ENCODE measurements around the gene MYH8. TPM values are rescaled to one million over a fixed set of nuclear protein-coding genes. Genes with fewer than 3 reads are reported as not detected.
A peak's percentile ranks its signal among the peaks of the same experiment; 100 is the strongest.

The MYH8 gene
- total and polyA plus RNA-seq, 2 experiments from 2014 or later, result not detected

GRCh38 chr17:10417431-10417830, 4.3 kb downstream of the MYH8 start:
- no peaks in the 10 kb centered on the region for H3K36me3 Mint-ChIP-seq (ENCODE audit: low read depth)
- H3K4me1 Mint-ChIP-seq, result peaks cover 30% of the 10 kb centered on the region
- ATAC-seq, result no peak
- no peak overlapping the region for H3K27ac ChIP-seq (ENCODE audit: low read depth)
- no peak overlapping the region for H3K4me3 ChIP-seq
- H3K27me3 Mint-ChIP-seq (ENCODE audit: insufficient read depth, low read depth, poor library complexity), result no peaks in the 10 kb centered on the region
- peak overlapping the region; percentile 28; the same call in 1 of the 2 replicates for H2AFZ ChIP-seq
- no peaks in the 10 kb centered on the region for H3K79me2 ChIP-seq (replicated peaks; ENCODE audit: insufficient read depth)
- H3K27me3 ChIP-seq (ENCODE audit: insufficient read depth), result no peaks in the 10 kb centered on the region
- H3K4me1 ChIP-seq (ENCODE audit: insufficient read depth), result peaks cover 24% of the 10 kb centered on the region
- DNase-seq (ENCODE audit: low spot score), result no peak
- no peak for TF ChIP-seq POLR2AphosphoS5 (IDR thresholded peaks at IDR 0.05; ENCODE audit: low read depth)
- TF ChIP-seq EZH2phosphoT487 (IDR thresholded peaks at IDR 0.05; ENCODE audit: unreplicated experiment), result no peak
- TF ChIP-seq CREB1 (CRISPR knock-in tag; IDR thresholded peaks at IDR 0.05; ENCODE audit: low read depth), result no peak
- TF ChIP-seq STAT1 (IDR thresholded peaks at IDR 0.05; ENCODE audit: unreplicated experiment), result no peak
- TF ChIP-seq JUNB (IDR thresholded peaks at IDR 0.05; ENCODE audit: unreplicated experiment), result no peak
- no peak for TF ChIP-seq ZNF114 (CRISPR knock-in tag; IDR thresholded peaks at IDR 0.05)
- TF ChIP-seq EZH2 (IDR thresholded peaks at IDR 0.05; ENCODE audit: low read depth, unreplicated experiment), result no peak
- no peak for TF ChIP-seq CTCF (conservative IDR thresholded peaks at IDR 0.05; ENCODE audit: low read depth in 2 of 2)
- TF ChIP-seq, protein P1, sequence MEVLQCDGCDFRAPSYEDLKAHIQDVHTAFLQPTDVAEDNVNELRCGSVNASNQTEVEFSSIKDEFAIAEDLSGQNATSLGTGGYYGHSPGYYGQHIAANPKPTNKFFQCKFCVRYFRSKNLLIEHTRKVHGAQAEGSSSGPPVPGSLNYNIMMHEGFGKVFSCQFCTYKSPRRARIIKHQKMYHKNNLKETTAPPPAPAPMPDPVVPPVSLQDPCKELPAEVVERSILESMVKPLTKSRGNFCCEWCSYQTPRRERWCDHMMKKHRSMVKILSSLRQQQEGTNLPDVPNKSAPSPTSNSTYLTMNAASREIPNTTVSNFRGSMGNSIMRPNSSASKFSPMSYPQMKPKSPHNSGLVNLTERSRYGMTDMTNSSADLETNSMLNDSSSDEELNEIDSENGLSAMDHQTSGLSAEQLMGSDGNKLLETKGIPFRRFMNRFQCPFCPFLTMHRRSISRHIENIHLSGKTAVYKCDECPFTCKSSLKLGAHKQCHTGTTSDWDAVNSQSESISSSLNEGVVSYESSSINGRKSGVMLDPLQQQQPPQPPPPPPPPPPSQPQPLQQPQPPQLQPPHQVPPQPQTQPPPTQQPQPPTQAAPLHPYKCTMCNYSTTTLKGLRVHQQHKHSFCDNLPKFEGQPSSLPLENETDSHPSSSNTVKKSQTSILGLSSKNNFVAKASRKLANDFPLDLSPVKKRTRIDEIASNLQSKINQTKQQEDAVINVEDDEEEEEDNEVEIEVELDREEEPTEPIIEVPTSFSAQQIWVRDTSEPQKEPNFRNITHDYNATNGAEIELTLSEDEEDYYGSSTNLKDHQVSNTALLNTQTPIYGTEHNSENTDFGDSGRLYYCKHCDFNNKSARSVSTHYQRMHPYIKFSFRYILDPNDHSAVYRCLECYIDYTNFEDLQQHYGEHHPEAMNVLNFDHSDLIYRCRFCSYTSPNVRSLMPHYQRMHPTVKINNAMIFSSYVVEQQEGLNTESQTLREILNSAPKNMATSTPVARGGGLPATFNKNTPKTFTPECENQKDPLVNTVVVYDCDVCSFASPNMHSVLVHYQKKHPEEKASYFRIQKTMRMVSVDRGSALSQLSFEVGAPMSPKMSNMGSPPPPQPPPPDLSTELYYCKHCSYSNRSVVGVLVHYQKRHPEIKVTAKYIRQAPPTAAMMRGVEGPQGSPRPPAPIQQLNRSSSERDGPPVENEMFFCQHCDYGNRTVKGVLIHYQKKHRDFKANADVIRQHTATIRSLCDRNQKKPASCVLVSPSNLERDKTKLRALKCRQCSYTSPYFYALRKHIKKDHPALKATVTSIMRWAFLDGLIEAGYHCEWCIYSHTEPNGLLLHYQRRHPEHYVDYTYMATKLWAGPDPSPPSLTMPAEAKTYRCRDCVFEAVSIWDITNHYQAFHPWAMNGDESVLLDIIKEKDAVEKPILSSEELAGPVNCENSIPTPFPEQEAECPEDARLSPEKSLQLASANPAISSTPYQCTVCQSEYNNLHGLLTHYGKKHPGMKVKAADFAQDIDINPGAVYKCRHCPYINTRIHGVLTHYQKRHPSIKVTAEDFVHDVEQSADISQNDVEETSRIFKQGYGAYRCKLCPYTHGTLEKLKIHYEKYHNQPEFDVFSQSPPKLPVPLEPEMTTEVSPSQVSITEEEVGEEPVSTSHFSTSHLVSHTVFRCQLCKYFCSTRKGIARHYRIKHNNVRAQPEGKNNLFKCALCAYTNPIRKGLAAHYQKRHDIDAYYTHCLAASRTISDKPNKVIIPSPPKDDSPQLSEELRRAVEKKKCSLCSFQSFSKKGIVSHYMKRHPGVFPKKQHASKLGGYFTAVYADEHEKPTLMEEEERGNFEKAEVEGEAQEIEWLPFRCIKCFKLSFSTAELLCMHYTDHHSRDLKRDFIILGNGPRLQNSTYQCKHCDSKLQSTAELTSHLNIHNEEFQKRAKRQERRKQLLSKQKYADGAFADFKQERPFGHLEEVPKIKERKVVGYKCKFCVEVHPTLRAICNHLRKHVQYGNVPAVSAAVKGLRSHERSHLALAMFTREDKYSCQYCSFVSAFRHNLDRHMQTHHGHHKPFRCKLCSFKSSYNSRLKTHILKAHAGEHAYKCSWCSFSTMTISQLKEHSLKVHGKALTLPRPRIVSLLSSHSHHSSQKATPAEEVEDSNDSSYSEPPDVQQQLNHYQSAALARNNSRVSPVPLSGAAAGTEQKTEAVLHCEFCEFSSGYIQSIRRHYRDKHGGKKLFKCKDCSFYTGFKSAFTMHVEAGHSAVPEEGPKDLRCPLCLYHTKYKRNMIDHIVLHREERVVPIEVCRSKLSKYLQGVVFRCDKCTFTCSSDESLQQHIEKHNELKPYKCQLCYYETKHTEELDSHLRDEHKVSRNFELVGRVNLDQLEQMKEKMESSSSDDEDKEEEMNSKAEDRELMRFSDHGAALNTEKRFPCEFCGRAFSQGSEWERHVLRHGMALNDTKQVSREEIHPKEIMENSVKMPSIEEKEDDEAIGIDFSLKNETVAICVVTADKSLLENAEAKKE (CRISPR knock-in tag; IDR thresholded peaks at IDR 0.05), result no peak
- no peak for TF ChIP-seq ZNF331 (CRISPR knock-in tag; IDR thresholded peaks at IDR 0.05; ENCODE audit: low read depth)
- TF ChIP-seq ETS1 (IDR thresholded peaks at IDR 0.05), result no peak
- no peak for TF ChIP-seq NANOG (IDR thresholded peaks at IDR 0.05; ENCODE audit: borderline replicate concordance)
- H3F3A ChIP-seq (replicated peaks; ENCODE audit: low read depth), result no peaks in the 10 kb centered on the region
- no peak overlapping the region for H3K4me3 Mint-ChIP-seq
- no peaks in the 10 kb centered on the region for H3K9me2 ChIP-seq (ENCODE audit: insufficient read depth)
- H4K20me1 ChIP-seq (replicated peaks; ENCODE audit: insufficient read depth), result no peaks in the 10 kb centered on the region
- peak overlapping the region; percentile 89 for H3K27ac Mint-ChIP-seq
- H3K9me3 Mint-ChIP-seq, result no peaks in the 10 kb centered on the region
- no peaks in the 10 kb centered on the region for H3K36me3 ChIP-seq (ENCODE audit: insufficient read depth)
- H3K4me2 ChIP-seq, result no peak overlapping the region
